ENCODE data around the gene SMOC1.

- no peak for TF ChIP-seq CTCF (IDR thresholded peaks at IDR 0.05)
- no peak for TF ChIP-seq EZH2 (IDR thresholded peaks at IDR 0.05)
These were observed 51.7 kb downstream of the SMOC1 start for GRCh38 chr14:69930780-69931379.
